Measurements from ENCODE around the gene MAP6D1.

Gene MAP6D1

DNA sequence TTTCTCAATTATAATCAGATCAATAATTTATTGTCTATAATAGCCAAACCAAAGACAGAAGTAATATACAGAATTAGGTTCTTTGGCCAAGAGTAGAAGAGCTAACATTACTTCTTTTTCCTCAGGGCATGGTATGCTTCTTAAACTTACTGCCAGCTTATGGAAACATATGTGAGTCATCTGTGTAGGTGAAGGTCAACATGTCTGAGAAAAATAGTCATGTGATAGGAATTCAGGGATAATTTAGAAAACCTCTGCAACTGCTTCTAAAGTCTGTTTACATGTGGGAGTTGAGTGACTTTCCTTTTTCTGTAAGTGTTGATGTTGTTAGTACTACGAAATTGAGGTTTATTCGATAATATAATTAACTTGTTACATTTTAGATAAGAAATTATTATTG, 19.2 kb upstream of the MAP6D1 start:
- H3K36me3 ChIP-seq (ENCODE audit: control insufficient read depth in 2 of 2, insufficient read depth in 2 of 2, low read length in 2 of 2), result peaks cover 28 to 37% of the 10 kb centered on the region in 2 donors
- H3K27me3 ChIP-seq (ENCODE audit: control insufficient read depth in 1 of 2, insufficient read depth in 2 of 2, low read length in 2 of 2), result no peaks in the 10 kb centered on the region
- no peaks in the 10 kb centered on the region for H3K4me1 ChIP-seq (ENCODE audit: control insufficient read depth, insufficient read depth, low read length)
- no peak overlapping the region for H3K9ac ChIP-seq (ENCODE audit: low read length in 2 of 2)
- H3K9me3 ChIP-seq (ENCODE audit: control insufficient read depth in 2 of 2, low read length in 2 of 2), result no peaks in the 10 kb centered on the region
- no peak overlapping the region for H3K4me3 ChIP-seq (ENCODE audit: low read length in 2 of 2)
- H3K27ac ChIP-seq (ENCODE audit: low read length), result no peak overlapping the region

DNA sequence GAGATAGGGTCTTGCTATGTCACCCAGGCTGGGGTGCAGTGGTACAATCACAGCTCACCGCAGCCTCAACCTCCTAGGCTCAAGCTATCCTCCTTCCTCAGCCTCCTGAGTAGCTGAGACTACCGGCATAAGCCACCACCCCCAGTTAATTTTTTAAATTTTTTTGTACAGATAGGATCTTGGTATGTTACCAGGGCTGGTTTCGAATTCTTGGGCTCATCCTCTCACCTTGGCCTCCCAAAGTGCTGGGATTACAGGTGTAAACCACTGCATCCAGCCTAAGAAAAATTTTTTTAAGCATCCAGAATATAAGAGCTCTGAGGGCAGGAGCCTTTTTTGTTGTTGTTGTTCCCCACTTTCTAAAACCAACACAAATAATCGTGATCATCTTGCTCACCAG, 14.4 kb upstream of the MAP6D1 start:
- Histone ChIP-seq H3K4me1 (ENCODE audit: control insufficient read depth, insufficient read depth, low read length) (no peaks in the 10 kb centered on the region), H3K9me3 (ENCODE audit: control insufficient read depth in 2 of 2, low read length in 2 of 2) (no peaks in the 10 kb centered on the region), H3K9ac (ENCODE audit: low read length in 2 of 2) (no peak overlapping the region), H3K36me3 (ENCODE audit: control insufficient read depth in 2 of 2, insufficient read depth in 2 of 2, low read length in 2 of 2) (peaks cover 26 to 32% of the 10 kb centered on the region in 2 donors), H3K27me3 (ENCODE audit: control insufficient read depth in 1 of 2, insufficient read depth in 2 of 2, low read length in 2 of 2) (no peaks in the 10 kb centered on the region), H3K4me3 (ENCODE audit: low read length in 2 of 2) (no peak overlapping the region), H3K27ac (ENCODE audit: low read length) (no peak overlapping the region)

DNA sequence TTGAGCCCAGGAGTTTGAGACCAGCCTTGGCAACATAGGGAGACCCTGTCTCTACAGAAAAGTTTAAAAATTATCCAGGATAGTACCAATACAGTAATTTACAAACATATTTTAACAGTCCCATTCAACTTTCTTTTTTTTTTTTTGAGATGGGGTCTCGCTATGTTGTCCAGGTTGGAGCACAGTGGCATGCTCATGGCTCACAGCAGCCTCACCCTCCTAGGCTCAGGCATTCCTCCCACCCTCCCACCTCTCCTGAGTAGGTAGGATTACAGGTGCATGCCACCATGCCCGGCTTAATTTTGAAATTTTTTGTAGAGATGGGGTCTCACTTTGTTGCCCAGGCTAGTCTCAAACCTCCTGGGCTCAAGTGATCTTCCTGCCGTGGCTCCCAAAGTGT, 12.5 kb upstream of the MAP6D1 start:
- Histone ChIP-seq H3K4me3 (ENCODE audit: low read length in 2 of 2) (no peak overlapping the region), H3K9ac (ENCODE audit: low read length in 2 of 2) (no peak overlapping the region), H3K4me1 (ENCODE audit: control insufficient read depth, insufficient read depth, low read length) (no peaks in the 10 kb centered on the region), H3K27ac (ENCODE audit: low read length) (no peak overlapping the region), H3K9me3 (ENCODE audit: control insufficient read depth in 2 of 2, low read length in 2 of 2) (no peaks in the 10 kb centered on the region), H3K27me3 (ENCODE audit: control insufficient read depth in 1 of 2, insufficient read depth in 2 of 2, low read length in 2 of 2) (no peaks in the 10 kb centered on the region), H3K36me3 (ENCODE audit: control insufficient read depth in 2 of 2, insufficient read depth in 2 of 2, low read length in 2 of 2) (peaks cover 34 to 43% of the 10 kb centered on the region in 2 donors)

DNA sequence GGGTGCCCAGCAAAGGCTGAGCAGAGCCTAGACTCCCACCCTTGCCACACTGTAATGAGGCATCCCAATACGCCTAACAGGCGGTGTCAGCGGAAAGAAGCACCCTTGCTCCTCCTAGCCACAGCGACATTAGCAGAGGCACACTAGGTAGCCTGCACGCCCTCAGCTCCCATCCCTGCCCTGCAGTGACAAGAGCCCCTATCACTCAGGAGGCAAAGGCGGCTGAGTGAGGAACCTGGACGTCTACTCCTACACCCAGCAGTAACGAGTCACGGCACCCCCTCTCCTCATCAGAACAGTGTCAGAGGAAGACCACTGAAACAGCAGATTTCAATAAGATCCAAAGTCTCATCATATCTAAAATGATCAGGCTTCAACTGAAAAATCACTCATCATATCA, 12.0 kb upstream of the MAP6D1 start:
- no peak overlapping the region for H3K27ac ChIP-seq (ENCODE audit: low read length)
- peaks cover 39 to 47% of the 10 kb centered on the region in 2 donors for H3K36me3 ChIP-seq (ENCODE audit: control insufficient read depth in 2 of 2, insufficient read depth in 2 of 2, low read length in 2 of 2)
- H3K9ac ChIP-seq (ENCODE audit: low read length in 2 of 2), result no peak overlapping the region
- no peak overlapping the region for H3K4me3 ChIP-seq (ENCODE audit: low read length in 2 of 2)
- H3K4me1 ChIP-seq (ENCODE audit: control insufficient read depth, insufficient read depth, low read length), result no peaks in the 10 kb centered on the region
- no peaks in the 10 kb centered on the region for H3K9me3 ChIP-seq (ENCODE audit: control insufficient read depth in 2 of 2, low read length in 2 of 2)
- H3K27me3 ChIP-seq (ENCODE audit: control insufficient read depth in 1 of 2, insufficient read depth in 2 of 2, low read length in 2 of 2), result no peaks in the 10 kb centered on the region

DNA sequence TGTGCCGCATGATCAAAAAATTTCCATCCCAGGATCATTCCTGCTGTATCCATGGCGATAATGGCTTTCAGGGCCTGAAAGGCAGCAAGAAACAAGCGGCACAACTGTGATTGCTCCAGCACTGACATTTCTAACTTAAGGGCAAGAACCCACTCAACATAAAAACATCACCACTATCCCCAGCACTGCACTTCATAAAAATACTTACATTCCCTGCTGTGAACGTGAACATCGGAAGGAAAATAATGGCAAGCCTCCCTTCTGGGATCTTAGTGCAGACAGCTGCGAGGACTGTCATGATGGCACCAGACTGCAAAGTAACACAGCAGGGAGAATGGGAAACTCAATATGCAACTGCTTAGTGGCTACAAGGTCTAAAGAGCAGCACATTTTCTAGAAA, 8.1 kb upstream of the MAP6D1 start:
- no peaks in the 10 kb centered on the region for H3K9me3 ChIP-seq (ENCODE audit: control insufficient read depth in 2 of 2, low read length in 2 of 2)
- no peak overlapping the region for H3K9ac ChIP-seq (ENCODE audit: low read length in 2 of 2)
- no peak overlapping the region for H3K4me3 ChIP-seq (ENCODE audit: low read length in 2 of 2)
- H3K36me3 ChIP-seq (ENCODE audit: control insufficient read depth in 2 of 2, insufficient read depth in 2 of 2, low read length in 2 of 2), result peaks cover 30 to 37% of the 10 kb centered on the region in 2 donors
- H3K27ac ChIP-seq (ENCODE audit: low read length), result no peak overlapping the region
- H3K27me3 ChIP-seq (ENCODE audit: control insufficient read depth in 1 of 2, insufficient read depth in 2 of 2, low read length in 2 of 2), result no peaks in the 10 kb centered on the region
- H3K4me1 ChIP-seq (ENCODE audit: control insufficient read depth, insufficient read depth, low read length), result no peaks in the 10 kb centered on the region

DNA sequence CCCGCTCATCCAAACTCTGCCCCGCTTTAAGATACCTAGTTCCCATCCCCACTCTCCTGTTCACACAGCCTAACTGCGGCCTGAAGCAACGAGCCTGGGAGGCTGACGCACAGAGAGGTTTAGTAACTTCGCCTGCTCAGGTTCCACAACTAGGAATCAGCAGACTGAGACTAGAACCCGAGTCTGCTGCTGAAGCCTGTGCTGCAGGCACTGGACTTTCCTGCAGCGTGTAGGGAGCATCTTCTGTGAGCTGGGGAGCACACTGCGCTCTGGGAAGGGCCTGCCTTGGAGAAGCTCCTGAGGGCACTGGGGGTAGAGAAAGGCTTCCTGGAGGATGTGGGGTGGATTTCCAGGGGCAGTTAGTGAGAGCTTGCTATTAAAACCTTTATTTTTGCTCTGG, 4.8 kb upstream of the MAP6D1 start:
- Histone ChIP-seq H3K4me3 (ENCODE audit: low read length in 2 of 2) (no peak overlapping the region), H3K27ac (ENCODE audit: low read length) (no peak overlapping the region), H3K36me3 (ENCODE audit: control insufficient read depth in 2 of 2, insufficient read depth in 2 of 2, low read length in 2 of 2) (peaks cover 29 to 37% of the 10 kb centered on the region in 2 donors), H3K9ac (ENCODE audit: low read length in 2 of 2) (no peak overlapping the region), H3K27me3 (ENCODE audit: control insufficient read depth in 1 of 2, insufficient read depth in 2 of 2, low read length in 2 of 2) (no peaks in the 10 kb centered on the region), H3K9me3 (ENCODE audit: control insufficient read depth in 2 of 2, low read length in 2 of 2) (no peaks in the 10 kb centered on the region), H3K4me1 (ENCODE audit: control insufficient read depth, insufficient read depth, low read length) (peaks cover 6% of the 10 kb centered on the region)

DNA sequence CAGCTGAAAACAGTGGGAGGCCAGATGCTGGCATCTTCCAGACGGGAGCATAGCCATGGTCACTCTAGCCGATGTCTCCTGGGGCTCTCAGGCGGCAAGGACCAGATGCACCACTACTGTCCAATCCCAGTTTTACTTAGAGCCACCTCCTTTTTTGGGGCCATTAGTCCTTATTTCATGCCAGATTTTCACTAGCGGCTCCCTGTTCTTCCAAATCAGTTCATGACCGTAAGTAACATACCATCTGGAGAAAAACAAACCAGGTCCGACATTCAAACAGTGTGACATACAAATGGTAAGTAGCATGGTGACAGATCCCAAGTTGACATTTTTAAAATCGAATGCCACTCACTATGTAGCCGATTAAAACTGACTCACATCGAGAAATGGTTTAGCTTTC, 4.1 kb upstream of the MAP6D1 start:
- no peak overlapping the region for H3K27ac ChIP-seq (ENCODE audit: low read length)
- H3K4me3 ChIP-seq (ENCODE audit: low read length in 2 of 2), result no peak overlapping the region
- no peaks in the 10 kb centered on the region for H3K9me3 ChIP-seq (ENCODE audit: control insufficient read depth in 2 of 2, low read length in 2 of 2)
- H3K9ac ChIP-seq (ENCODE audit: low read length in 2 of 2), result no peak overlapping the region
- peaks cover 28 to 37% of the 10 kb centered on the region in 2 donors for H3K36me3 ChIP-seq (ENCODE audit: control insufficient read depth in 2 of 2, insufficient read depth in 2 of 2, low read length in 2 of 2)
- peaks cover 13% of the 10 kb centered on the region for H3K4me1 ChIP-seq (ENCODE audit: control insufficient read depth, insufficient read depth, low read length)
- no peaks in the 10 kb centered on the region for H3K27me3 ChIP-seq (ENCODE audit: control insufficient read depth in 1 of 2, insufficient read depth in 2 of 2, low read length in 2 of 2)

DNA sequence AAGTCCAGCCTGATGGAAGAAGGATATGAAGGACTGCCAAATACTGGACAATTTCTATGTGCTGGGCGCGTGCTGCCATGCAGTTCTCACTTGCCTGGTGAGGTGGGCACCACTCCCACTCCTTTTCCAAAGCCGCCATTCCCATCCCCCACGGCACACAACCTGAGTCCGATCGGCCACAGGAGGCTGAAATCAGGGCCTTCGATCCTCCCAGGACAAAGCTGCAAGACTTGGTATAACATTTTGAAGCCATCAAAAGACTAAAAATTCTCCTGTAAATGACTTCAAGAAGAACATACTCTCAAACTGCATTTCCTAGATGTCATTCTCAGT, 3.1 kb upstream of the MAP6D1 start:
- no peak overlapping the region for H3K9ac ChIP-seq (ENCODE audit: low read length in 2 of 2)
- peaks cover 21 to 30% of the 10 kb centered on the region in 2 donors for H3K36me3 ChIP-seq (ENCODE audit: control insufficient read depth in 2 of 2, insufficient read depth in 2 of 2, low read length in 2 of 2)

DNA sequence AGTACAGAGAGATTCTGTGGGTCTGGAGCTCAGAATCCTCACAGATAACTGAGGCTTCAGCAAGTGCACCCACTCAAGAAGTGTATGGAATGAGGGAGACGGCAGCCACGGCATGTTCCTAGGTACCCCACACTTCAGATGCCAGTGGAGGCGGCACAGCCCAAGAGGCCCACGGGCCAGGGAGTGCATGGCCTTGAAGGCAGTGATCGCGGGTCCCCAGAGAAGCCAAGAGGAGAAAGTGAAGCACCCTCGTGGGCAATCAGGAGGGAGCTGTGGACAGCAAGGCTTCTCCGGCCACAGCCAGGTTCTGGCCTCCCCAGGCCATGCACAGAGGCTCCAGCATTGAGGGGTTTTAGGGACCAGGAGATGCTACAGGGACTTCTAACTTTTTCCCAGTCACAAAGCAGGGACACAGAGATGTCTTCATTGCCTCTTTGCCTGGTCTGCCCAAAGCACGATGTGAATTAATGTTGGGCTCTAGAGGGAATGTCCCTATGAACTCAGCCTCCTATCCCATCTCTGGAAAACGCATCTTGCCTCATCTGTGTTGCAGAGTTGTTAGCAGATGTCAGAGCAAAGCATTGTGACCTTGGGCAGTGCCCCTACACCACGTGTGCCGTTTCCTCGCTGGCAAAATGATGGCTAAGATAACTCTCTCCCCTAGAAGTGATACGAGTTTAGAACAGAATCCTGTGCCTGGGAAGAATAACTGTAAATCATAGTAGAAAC, 2.6 kb upstream of the MAP6D1 start:
- Histone ChIP-seq H3K27me3 (ENCODE audit: control insufficient read depth in 1 of 2, insufficient read depth in 2 of 2, low read length in 2 of 2) (no peaks in the 10 kb centered on the region), H3K4me1 (ENCODE audit: control insufficient read depth, insufficient read depth, low read length) (peaks cover 14% of the 10 kb centered on the region), H3K27ac (ENCODE audit: low read length) (no peak overlapping the region), H3K9me3 (ENCODE audit: control insufficient read depth in 2 of 2, low read length in 2 of 2) (no peaks in the 10 kb centered on the region), H3K9ac (ENCODE audit: low read length in 2 of 2) (no peak overlapping the region), H3K36me3 (ENCODE audit: control insufficient read depth in 2 of 2, insufficient read depth in 2 of 2, low read length in 2 of 2) (peaks cover 16 to 25% of the 10 kb centered on the region in 2 donors), H3K4me3 (ENCODE audit: low read length in 2 of 2) (no peak overlapping the region)

More for the DNA sequence above, 3.1 kb upstream of the MAP6D1 start:
- no peaks in the 10 kb centered on the region for H3K9me3 ChIP-seq (ENCODE audit: control insufficient read depth in 2 of 2, low read length in 2 of 2)
- H3K4me3 ChIP-seq (ENCODE audit: low read length in 2 of 2), result no peak overlapping the region
- H3K27me3 ChIP-seq (ENCODE audit: control insufficient read depth in 1 of 2, insufficient read depth in 2 of 2, low read length in 2 of 2), result no peaks in the 10 kb centered on the region
- no peak overlapping the region for H3K27ac ChIP-seq (ENCODE audit: low read length)
- peaks cover 14% of the 10 kb centered on the region for H3K4me1 ChIP-seq (ENCODE audit: control insufficient read depth, insufficient read depth, low read length)

DNA sequence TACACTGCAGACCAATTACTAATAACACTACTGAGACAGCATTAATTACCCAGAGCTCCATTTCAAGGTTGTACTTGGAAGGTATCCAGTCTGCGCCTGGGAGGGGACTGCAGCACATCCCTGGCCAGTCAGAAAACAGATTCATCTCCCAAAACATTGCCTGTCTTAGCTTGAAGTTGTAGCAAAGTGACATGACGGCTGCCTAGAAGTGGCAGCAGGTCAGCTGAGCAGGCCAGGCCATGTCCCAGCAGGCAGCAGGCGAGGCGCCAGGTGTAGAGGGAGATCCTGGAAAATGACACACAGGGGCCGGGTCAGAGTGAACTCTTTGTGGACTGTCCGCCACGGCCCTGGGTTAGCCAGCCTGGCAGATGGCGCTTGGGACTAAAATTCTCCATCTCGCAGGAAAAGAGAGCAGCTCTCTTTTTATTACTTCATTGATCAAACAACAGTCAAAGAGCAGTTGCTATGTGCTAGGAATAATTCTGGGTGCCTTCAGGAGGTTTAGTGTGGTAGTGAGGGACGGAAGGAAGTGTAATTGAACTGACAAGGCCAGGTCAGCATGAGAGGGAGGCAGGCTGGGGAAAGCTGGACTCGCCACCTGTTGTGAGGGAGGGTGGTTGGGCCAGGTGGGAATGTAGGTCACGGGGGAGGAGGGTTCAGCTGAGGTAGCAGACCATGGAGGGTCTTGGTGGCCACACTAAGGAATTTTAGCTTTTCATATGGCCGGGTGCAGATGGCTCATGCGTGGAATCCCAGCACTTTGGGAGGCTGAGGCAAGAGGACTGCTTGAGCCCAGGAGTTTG, 1.3 kb upstream of the MAP6D1 start:
- no peak overlapping the region for H3K27ac ChIP-seq (ENCODE audit: low read length)

More for the DNA sequence above, 1.3 kb upstream of the MAP6D1 start:
- no peaks in the 10 kb centered on the region for H3K27me3 ChIP-seq (ENCODE audit: control insufficient read depth in 1 of 2, insufficient read depth in 2 of 2, low read length in 2 of 2)
- no peak overlapping the region for H3K9ac ChIP-seq (ENCODE audit: low read length in 2 of 2)
- no peak overlapping the region for H3K4me3 ChIP-seq (ENCODE audit: low read length in 2 of 2)
- H3K4me1 ChIP-seq (ENCODE audit: control insufficient read depth, insufficient read depth, low read length), result peaks cover 14% of the 10 kb centered on the region
- peaks cover 11 to 20% of the 10 kb centered on the region in 2 donors for H3K36me3 ChIP-seq (ENCODE audit: control insufficient read depth in 2 of 2, insufficient read depth in 2 of 2, low read length in 2 of 2)
- H3K9me3 ChIP-seq (ENCODE audit: control insufficient read depth in 2 of 2, low read length in 2 of 2), result no peaks in the 10 kb centered on the region
